Activated T-cell treated with anti-CD3 and anti-CD28 coated beads, Interleukin-2, amount 50 U/mL, for 4 hours (primary cell): ENCODE results near the gene RTN1. TPM values are rescaled to one million over a fixed set of nuclear protein-coding genes. Genes with fewer than 3 reads are reported as not detected.

Source experiments
- ATAC-seq, 2 donors: fragments of 200-7000 bp; cut with Tn5 transposase; one replicate each; pipeline ENCODE4 v1.10.0; 2021
- DNase-seq: peaks from one replicate; pipeline ENCODE4 v3.0.0-alpha.2; 2020
- H3K27me3 Mint-ChIP-seq: one replicate; pipeline ENCODE4 v1.8.0; 2021; ENCODE audit warnings: low read depth, mixed read lengths
- H3K36me3 Mint-ChIP-seq: one replicate; pipeline ENCODE4 v1.8.0; 2022; ENCODE audit warnings: mixed read lengths; ENCODE audit not compliant: insufficient read depth
- H3K4me1 Mint-ChIP-seq: one replicate; pipeline ENCODE4 v1.8.0; 2021; ENCODE audit warnings: low read depth, mixed read lengths
- H3K4me3 Mint-ChIP-seq: one replicate; pipeline ENCODE4 v1.8.0; 2021; ENCODE audit warnings: mild to moderate bottlenecking, moderate library complexity, mixed read lengths
- H3K9me3 Mint-ChIP-seq: one replicate; pipeline ENCODE4 v1.8.0; 2021; ENCODE audit warnings: mixed read lengths
- total RNA-seq, 3 donors: library from RNA; stranded (reverse); gene quantifications; one replicate each; pipeline ENCODE4 v1.2.1, GENCODE V29; 2021

Gene RTN1
- total RNA-seq, 3 donors from 2014 or later = not detected

DNA sequence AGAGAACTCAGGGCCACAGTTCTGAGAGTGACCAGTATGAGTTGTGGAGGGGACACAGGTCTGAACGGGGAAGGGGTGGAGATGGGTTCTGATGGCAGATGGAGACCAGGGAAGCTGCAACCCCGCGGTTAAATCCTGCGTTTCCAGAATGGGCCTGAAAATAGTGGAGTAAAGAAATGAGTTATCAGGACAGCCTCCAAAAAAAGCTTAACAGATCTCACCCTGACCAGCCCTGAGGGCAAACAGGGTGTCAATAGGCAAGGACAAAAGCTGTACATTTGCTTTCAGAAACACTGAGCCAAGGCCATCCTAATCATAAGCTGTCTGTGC lies 555 bp upstream of the RTN1 start:
- DNase-seq = no peak
- H3K36me3 Mint-ChIP-seq = no peaks in the 10 kb centered on the region
- no peak for ATAC-seq
- peaks cover 10% of the 10 kb centered on the region for H3K4me1 Mint-ChIP-seq
- H3K9me3 Mint-ChIP-seq = no peaks in the 10 kb centered on the region
- H3K27me3 Mint-ChIP-seq = peaks cover 34% of the 10 kb centered on the region
- H3K4me3 Mint-ChIP-seq = peak overlapping the region; percentile 16

DNA sequence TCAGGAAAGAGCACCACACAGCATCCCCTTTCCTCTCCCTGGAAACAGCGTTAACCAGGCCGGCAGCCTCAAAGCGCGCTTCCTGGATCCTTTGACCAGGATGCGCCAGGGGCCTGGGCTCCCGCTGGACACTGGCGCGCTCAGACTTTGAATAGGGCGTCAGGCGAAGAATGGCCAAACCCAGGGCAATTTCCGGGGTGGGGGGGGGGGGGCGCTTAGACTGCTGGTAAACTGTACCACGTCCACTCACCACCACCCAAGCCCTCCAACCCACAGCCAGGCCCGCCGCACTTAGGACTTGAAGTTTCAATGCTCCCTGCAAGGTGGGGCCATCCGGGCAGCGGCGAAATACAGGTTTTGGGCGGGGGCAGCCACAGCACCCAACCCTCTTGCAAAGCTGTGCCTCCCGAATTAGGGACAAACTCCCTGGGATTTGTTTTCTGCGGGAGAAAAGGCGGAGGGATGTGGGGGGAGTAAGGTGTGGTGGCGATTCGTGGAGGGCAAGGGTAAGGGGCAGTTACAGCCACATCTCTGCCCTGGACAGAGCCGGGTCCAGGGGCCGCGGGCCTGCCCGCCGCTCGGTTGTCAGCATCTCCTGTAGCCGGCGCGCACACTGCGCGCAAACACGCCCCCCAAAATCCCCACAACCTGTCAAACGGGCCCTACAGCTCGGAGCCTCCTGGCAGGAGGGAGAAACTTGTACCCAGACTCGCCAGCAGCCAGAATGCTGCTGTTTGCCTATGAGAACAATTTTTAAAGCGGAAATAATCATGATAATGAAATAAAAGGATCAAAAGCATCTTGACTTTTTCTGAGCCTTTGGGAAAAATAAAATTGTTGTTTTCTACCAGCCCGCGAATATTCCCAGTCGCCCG lies 958 bp downstream of the RTN1 start:
- Mint-ChIP-seq H3K9me3 (no peaks in the 10 kb centered on the region), H3K27me3 (peaks cover 34% of the 10 kb centered on the region), H3K36me3 (no peaks in the 10 kb centered on the region), H3K4me1 (peaks cover 10% of the 10 kb centered on the region), H3K4me3 (peak overlapping the region; percentile 48)
- no peak for ATAC-seq
- DNase-seq = no peak

DNA sequence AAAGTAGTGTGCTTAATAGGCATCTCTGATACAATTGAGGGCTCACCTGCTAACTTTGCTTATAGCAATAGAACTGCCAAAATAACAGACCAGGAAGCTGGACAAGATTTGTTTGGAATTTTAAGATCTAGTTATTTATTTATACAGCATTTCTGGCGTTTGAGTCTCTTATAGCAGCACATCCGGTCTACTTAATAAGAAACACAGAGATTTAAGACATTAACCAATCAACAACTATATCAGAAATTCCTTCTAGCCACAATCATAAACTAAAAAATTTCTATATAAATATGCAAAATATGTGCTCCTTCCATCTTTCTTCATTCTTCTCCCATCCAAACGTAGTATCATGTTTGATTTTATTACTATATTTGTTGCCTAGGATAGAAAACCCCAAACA lies 2.6 kb downstream of the RTN1 start:
- Mint-ChIP-seq H3K9me3 (no peaks in the 10 kb centered on the region), H3K4me3 (no peak overlapping the region), H3K27me3 (peaks cover 24% of the 10 kb centered on the region), H3K36me3 (no peaks in the 10 kb centered on the region), H3K4me1 (peaks cover 10% of the 10 kb centered on the region)
- ATAC-seq = no peak
- DNase-seq = no peak

- Mint-ChIP-seq H3K4me3 (no peak overlapping the region), H3K9me3 (peaks cover 4% of the 10 kb centered on the region), H3K36me3 (no peaks in the 10 kb centered on the region), H3K27me3 (peaks cover 7% of the 10 kb centered on the region), H3K4me1 (no peaks in the 10 kb centered on the region)
- DNase-seq (no peak), ATAC-seq (no peak)
Observed at GRCh38 chr14:59863806-59864525, 6.6 kb downstream of the RTN1 start.

GRCh38 chr14:59857328-59857727 lies 13.2 kb downstream of the RTN1 start:
- ATAC-seq = no peak
- H3K4me1 Mint-ChIP-seq = no peaks in the 10 kb centered on the region
- H3K9me3 Mint-ChIP-seq = peaks cover 12% of the 10 kb centered on the region
- H3K36me3 Mint-ChIP-seq = no peaks in the 10 kb centered on the region
- no peak for DNase-seq
- H3K27me3 Mint-ChIP-seq = peaks cover 11% of the 10 kb centered on the region
- no peak overlapping the region for H3K4me3 Mint-ChIP-seq

DNA sequence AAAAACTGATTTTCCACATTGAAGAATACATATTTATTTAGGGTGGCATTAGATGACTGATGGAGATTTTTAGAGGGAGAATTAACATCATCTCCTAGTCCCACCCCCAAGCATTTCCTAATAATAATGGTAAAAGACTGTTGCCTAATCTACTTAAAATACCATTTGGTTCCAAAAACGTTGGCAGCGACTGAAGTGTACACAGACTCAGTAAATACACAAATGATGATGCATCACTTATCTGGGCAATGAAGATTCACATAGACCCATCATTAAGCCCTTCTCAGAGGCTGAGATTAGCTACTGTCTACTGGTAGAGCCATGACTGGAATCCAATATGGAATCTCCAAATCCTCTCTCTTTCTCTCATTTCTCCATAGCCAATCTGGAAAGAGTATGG lies 18.2 kb downstream of the RTN1 start:
- no peaks in the 10 kb centered on the region for H3K4me1 Mint-ChIP-seq
- no peak for ATAC-seq
- peaks cover 8% of the 10 kb centered on the region for H3K9me3 Mint-ChIP-seq
- no peak for DNase-seq
- peaks cover 2% of the 10 kb centered on the region for H3K27me3 Mint-ChIP-seq
- no peaks in the 10 kb centered on the region for H3K36me3 Mint-ChIP-seq
- H3K4me3 Mint-ChIP-seq = no peak overlapping the region

- Mint-ChIP-seq H3K36me3 (no peaks in the 10 kb centered on the region), H3K4me1 (no peaks in the 10 kb centered on the region)
- no peak for ATAC-seq
Observed at GRCh38 chr14:59850458-59850857, 20.1 kb downstream of the RTN1 start.

GRCh38 chr14:59849411-59850130 lies 21.0 kb downstream of the RTN1 start:
- no peak overlapping the region for H3K4me3 Mint-ChIP-seq
- no peaks in the 10 kb centered on the region for H3K9me3 Mint-ChIP-seq

More at GRCh38 chr14:59850458-59850857, 20.1 kb downstream of the RTN1 start:
- DNase-seq = no peak
- Mint-ChIP-seq H3K4me3 (no peak overlapping the region), H3K27me3 (peaks cover under 1% of the 10 kb centered on the region), H3K9me3 (peaks cover 4% of the 10 kb centered on the region)

GRCh38 chr14:59848671-59849070 lies 21.9 kb downstream of the RTN1 start:
- H3K4me1 Mint-ChIP-seq = no peaks in the 10 kb centered on the region
- peaks cover 4% of the 10 kb centered on the region for H3K27me3 Mint-ChIP-seq
- H3K4me3 Mint-ChIP-seq = no peak overlapping the region
- DNase-seq (no peak), ATAC-seq (no peak)
- H3K9me3 Mint-ChIP-seq = no peaks in the 10 kb centered on the region
- H3K36me3 Mint-ChIP-seq = no peaks in the 10 kb centered on the region

More at GRCh38 chr14:59849411-59850130, 21.0 kb downstream of the RTN1 start:
- peaks cover 4% of the 10 kb centered on the region for H3K27me3 Mint-ChIP-seq
- no peak for ATAC-seq
- DNase-seq = no peak
- H3K4me1 Mint-ChIP-seq = no peaks in the 10 kb centered on the region
- no peaks in the 10 kb centered on the region for H3K36me3 Mint-ChIP-seq

DNA sequence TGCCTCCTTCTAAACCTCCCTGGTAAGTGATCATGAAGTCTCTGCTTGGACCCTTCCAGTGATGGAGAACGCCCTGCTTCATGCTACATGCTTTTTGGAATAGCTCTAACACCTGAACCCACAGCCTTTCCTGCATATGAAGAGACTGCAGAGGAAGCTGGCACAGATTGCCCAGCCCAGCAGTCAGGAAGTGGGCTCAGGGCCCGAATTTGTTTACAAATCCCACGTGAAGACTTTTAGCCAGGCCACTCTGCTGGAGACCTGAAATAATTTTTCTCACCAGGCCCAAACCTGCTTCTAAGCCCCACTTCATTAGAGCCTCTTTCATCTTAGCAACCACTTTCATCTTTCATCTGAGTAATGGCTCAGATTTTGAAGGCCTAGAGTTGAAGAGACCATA lies 22.9 kb downstream of the RTN1 start:
- no peak for DNase-seq
- no peaks in the 10 kb centered on the region for H3K9me3 Mint-ChIP-seq
- no peak overlapping the region for H3K4me3 Mint-ChIP-seq
- ATAC-seq = no peak
- peaks cover 4% of the 10 kb centered on the region for H3K27me3 Mint-ChIP-seq
- H3K36me3 Mint-ChIP-seq = no peaks in the 10 kb centered on the region
- no peaks in the 10 kb centered on the region for H3K4me1 Mint-ChIP-seq

DNA sequence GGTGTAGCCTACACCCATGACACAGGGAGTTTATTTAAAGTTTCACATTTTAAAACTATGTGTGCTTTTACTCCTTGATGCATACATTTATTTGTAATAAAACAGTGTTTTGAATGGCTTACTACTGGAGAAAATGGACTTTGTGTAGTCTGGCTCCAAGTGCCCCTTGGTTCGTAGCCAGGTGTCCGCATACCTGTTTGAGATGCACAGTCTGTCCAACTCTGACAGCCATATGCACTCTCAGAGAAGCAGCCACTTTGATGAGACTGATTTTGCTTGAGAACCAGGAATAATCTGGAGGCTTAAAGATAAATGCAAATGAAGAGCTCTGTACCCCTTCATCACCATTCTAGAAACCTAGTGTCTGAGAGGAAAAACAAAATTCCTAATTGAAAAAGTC lies 24.0 kb downstream of the RTN1 start:
- Mint-ChIP-seq H3K4me3 (no peak overlapping the region), H3K27me3 (peaks cover 4% of the 10 kb centered on the region), H3K4me1 (no peaks in the 10 kb centered on the region), H3K9me3 (no peaks in the 10 kb centered on the region), H3K36me3 (no peaks in the 10 kb centered on the region)
- no peak for ATAC-seq
- no peak for DNase-seq

DNA sequence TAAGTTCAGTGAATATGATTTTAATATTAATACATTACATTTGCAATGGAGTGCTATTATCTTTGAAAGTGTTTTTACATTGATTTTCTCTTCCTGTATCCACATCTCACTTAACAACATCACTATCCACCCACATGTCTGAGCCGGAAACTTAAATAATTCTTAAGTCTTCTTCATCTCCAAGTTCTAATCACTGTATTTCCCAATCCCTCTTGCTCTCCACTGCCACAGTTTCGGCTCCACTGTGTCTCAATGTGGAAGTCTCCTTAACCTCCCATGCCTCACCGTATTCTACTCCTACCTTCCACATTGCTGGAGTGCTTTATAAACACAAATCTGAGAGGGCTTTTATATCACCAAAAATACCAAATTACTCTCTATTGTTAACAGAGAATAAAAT lies 25.3 kb downstream of the RTN1 start:
- no peak for DNase-seq
- H3K27me3 Mint-ChIP-seq = peaks cover 4% of the 10 kb centered on the region
- ATAC-seq = no peak
- no peaks in the 10 kb centered on the region for H3K9me3 Mint-ChIP-seq
- H3K4me3 Mint-ChIP-seq = no peak overlapping the region
- no peaks in the 10 kb centered on the region for H3K4me1 Mint-ChIP-seq
- no peaks in the 10 kb centered on the region for H3K36me3 Mint-ChIP-seq

DNA sequence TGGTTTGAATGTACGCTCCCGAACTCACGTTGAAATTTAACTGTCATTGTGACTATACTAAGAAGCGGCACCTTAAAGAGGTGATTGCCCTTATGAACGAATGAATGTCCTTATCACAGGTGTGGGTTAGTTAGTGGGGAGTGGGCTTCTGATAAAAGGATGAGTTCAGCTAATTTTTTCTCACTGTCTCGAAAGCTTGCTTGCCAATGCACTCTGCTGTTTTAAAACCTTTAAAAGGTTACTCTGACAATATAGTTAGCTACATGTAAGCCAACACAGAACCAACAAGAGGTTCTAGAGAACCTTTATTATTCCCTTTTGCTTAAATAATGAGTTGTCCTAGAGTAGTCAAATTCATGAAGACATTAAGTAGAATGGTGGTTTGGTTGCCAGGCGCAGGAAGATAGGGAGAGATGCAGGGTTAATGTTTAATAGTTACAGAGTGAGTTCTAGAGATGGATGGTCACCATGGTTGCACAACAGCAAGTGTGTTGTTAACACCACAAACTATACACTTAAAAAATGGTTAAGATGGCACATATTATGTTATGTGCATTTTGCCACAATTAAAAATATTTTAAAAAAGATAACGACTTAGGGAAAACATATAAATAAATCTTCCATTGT lies 26.3 kb downstream of the RTN1 start:
- no peaks in the 10 kb centered on the region for H3K4me1 Mint-ChIP-seq
- H3K27me3 Mint-ChIP-seq = peaks cover 7% of the 10 kb centered on the region
- no peak overlapping the region for H3K4me3 Mint-ChIP-seq
- H3K9me3 Mint-ChIP-seq = no peaks in the 10 kb centered on the region
- no peak for DNase-seq
- ATAC-seq = no peak
- H3K36me3 Mint-ChIP-seq = no peaks in the 10 kb centered on the region

DNA sequence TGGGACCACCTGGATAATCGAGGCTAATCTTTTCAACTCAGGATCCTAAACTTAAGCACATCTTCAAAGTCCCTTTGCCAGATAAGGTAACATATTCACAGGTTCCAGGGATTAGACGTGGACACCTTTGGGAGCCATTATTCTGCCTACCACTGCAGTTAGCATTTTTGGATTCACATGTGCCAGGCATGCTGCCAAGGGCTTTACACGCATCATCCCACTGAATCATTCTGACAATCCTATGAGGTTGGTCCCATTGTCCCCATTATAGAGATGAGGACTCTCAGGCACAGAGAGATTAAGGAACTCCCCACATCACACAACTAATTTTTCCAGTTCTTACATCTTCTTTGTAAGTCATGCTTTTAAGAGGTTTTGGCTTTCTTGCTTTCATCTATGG lies 34.5 kb downstream of the RTN1 start:
- ATAC-seq = no peak
- H3K9me3 Mint-ChIP-seq = no peaks in the 10 kb centered on the region
- no peak for DNase-seq
- H3K4me3 Mint-ChIP-seq = no peak overlapping the region
- no peaks in the 10 kb centered on the region for H3K4me1 Mint-ChIP-seq
- no peaks in the 10 kb centered on the region for H3K36me3 Mint-ChIP-seq
- peaks cover 11% of the 10 kb centered on the region for H3K27me3 Mint-ChIP-seq
